Measurements from ENCODE around the gene ALX4. TPM values are rescaled to one million over a fixed set of nuclear protein-coding genes. Genes with fewer than 3 reads are reported as not detected.

The ALX4 gene
- polyA plus RNA-seq, 1 donor from 2014 or later, result not detected

- Mint-ChIP-seq H3K9me3 (no peaks in the 10 kb centered on the region), H3K27ac (no peak overlapping the region), H3K4me3 (no peak overlapping the region), H3K27me3 (no peaks in the 10 kb centered on the region), H3K36me3 (peaks cover 28% of the 10 kb centered on the region), H3K4me1 (peaks cover 0 to 4% (median 0%) of the 10 kb centered on the region in 3 donors)
These were observed 87.9 kb downstream of the ALX4 start for GRCh38 chr11:44221992-44222391.

GRCh38 chr11:44221456-44221855, 88.5 kb downstream of the ALX4 start:
- Mint-ChIP-seq H3K27me3 (no peaks in the 10 kb centered on the region), H3K27ac (no peak overlapping the region), H3K4me1 (no peaks in the 10 kb centered on the region), H3K36me3 (peaks cover 28% of the 10 kb centered on the region), H3K9me3 (no peaks in the 10 kb centered on the region), H3K4me3 (no peak overlapping the region)

- Mint-ChIP-seq H3K27me3 (no peaks in the 10 kb centered on the region), H3K27ac (no peak overlapping the region), H3K36me3 (peaks cover 29% of the 10 kb centered on the region), H3K4me1 (no peaks in the 10 kb centered on the region), H3K4me3 (no peak overlapping the region), H3K9me3 (no peaks in the 10 kb centered on the region)
These were observed 89.8 kb downstream of the ALX4 start for GRCh38 chr11:44219830-44220796.

GRCh38 chr11:44217432-44217831, 92.5 kb downstream of the ALX4 start:
- Mint-ChIP-seq H3K36me3 (peaks cover 25% of the 10 kb centered on the region), H3K4me3 (no peak overlapping the region), H3K27ac (no peak overlapping the region), H3K9me3 (peaks cover 2 to 4% (median 2%) of the 10 kb centered on the region in 3 donors), H3K27me3 (no peaks in the 10 kb centered on the region), H3K4me1 (no peaks in the 10 kb centered on the region)

- no peaks in the 10 kb centered on the region for H3K27me3 Mint-ChIP-seq
- H3K4me1 Mint-ChIP-seq, result no peaks in the 10 kb centered on the region
- no peak overlapping the region for H3K4me3 Mint-ChIP-seq
- H3K27ac Mint-ChIP-seq, result peak overlapping the region in 1 of 3 donors; percentile 39
- peaks cover 36% of the 10 kb centered on the region for H3K36me3 Mint-ChIP-seq
- H3K9me3 Mint-ChIP-seq, result peaks cover 3 to 23% (median 5%) of the 10 kb centered on the region in 3 donors
These were observed 96.8 kb downstream of the ALX4 start for GRCh38 chr11:44213148-44213547.

GRCh38 chr11:44212128-44212527, 97.8 kb downstream of the ALX4 start:
- H3K27me3 Mint-ChIP-seq, result no peaks in the 10 kb centered on the region
- peaks cover 3 to 23% (median 5%) of the 10 kb centered on the region in 3 donors for H3K9me3 Mint-ChIP-seq
- peaks cover 38% of the 10 kb centered on the region for H3K36me3 Mint-ChIP-seq
- H3K4me3 Mint-ChIP-seq, result no peak overlapping the region
- H3K4me1 Mint-ChIP-seq, result no peaks in the 10 kb centered on the region
- peak overlapping the region in 1 of 3 donors; percentile 1 for H3K27ac Mint-ChIP-seq

Other genes with a start within 250 kb of the ALX4 start
- gene ACCS, start 243.9 kb downstream of the ALX4 start, polyA plus RNA-seq, result 2.1 TPM
- gene EXT2, start 214.5 kb downstream of the ALX4 start, polyA plus RNA-seq, result 21.9 TPM